Liver (tissue), 9 donors: ENCODE results near the gene TMOD2. TPM values are rescaled to one million over a fixed set of nuclear protein-coding genes. Genes with fewer than 3 reads are reported as not detected.

ENCODE experiments used
- DNase-seq: peaks from one replicate; pipeline ENCODE4 v3.0.0-alpha.2; 2017; ENCODE audit warnings: low spot score
- H3K27ac ChIP-seq, 2 donors: one replicate each; pipeline ENCODE4 v1.7.0; 2013; ENCODE audit warnings: inconsistent platforms in 2 of 2, low read length in 2 of 2, control low read depth in 1 of 2, low read depth in 1 of 2, mild to moderate bottlenecking in 1 of 2
- H3K27me3 ChIP-seq, 4 donors: one replicate each; pipeline versions ENCODE4 v1.6.1 to v1.7.0; 2013; ENCODE audit warnings: low read length in 3 of 4, inconsistent platforms in 1 of 4, mild to moderate bottlenecking in 1 of 4, moderate library complexity in 1 of 4; ENCODE audit not compliant: control insufficient read depth in 4 of 4, insufficient read depth in 4 of 4
- H3K36me3 ChIP-seq, 4 donors: one replicate each; pipeline versions ENCODE4 v1.6.1 to v1.7.0; 2013; ENCODE audit warnings: low read length in 3 of 4, mild to moderate bottlenecking in 3 of 4, low read depth in 1 of 4, moderate library complexity in 1 of 4; ENCODE audit not compliant: control insufficient read depth in 4 of 4, insufficient read depth in 3 of 4
- H3K4me1 ChIP-seq, 4 donors: one replicate each; pipeline versions ENCODE4 v1.6.1 to v1.7.0; 2013; ENCODE audit warnings: low read length in 3 of 4, mild to moderate bottlenecking in 3 of 4, moderate library complexity in 1 of 4; ENCODE audit not compliant: control insufficient read depth in 4 of 4, insufficient read depth in 4 of 4
- H3K4me3 ChIP-seq, 3 donors: one replicate each; pipeline versions ENCODE4 v1.6.1 to v1.7.0; 2013; ENCODE audit warnings: low read length in 3 of 3, control low read depth in 1 of 3, low read depth in 1 of 3, mild to moderate bottlenecking in 1 of 3
- H3K9ac ChIP-seq, 2 donors: one replicate each; pipeline ENCODE4 v1.7.0; 2013; ENCODE audit warnings: low read length in 2 of 2, mild to moderate bottlenecking in 2 of 2, moderate library complexity in 2 of 2, control low read depth in 1 of 2, low read depth in 1 of 2
- H3K9me3 ChIP-seq, 4 donors: one replicate each; pipeline versions ENCODE4 v1.6.1 to v1.7.0; 2013; ENCODE audit warnings: low read length in 3 of 4; ENCODE audit not compliant: control insufficient read depth in 4 of 4
- ATF3 ChIP-seq: IDR thresholded peaks from 2 replicates; pipeline ENCODE4 v1.6.1; 2016; ENCODE audit warnings: antibody characterized with exemption
- CTCF ChIP-seq: fragments of 150-350 bp; IDR thresholded peaks from 2 replicates; pipeline ENCODE4 v1.5.1; 2017; ENCODE audit warnings: improper control_type of control experiment, low read depth, low read length; ENCODE audit not compliant: missing input control
- EGR1 ChIP-seq, 2 donors: IDR thresholded peaks; 2 replicates each; pipeline ENCODE4 v1.6.1; 2016 to 2018; ENCODE audit warnings: antibody characterized with exemption in 2 of 2, low read depth in 2 of 2
- FOXA2 ChIP-seq: IDR thresholded peaks from 2 replicates; pipeline ENCODE4 v1.6.1; 2016; ENCODE audit warnings: antibody characterized with exemption
- HNF4A ChIP-seq, 2 donors: conservative IDR thresholded peaks; 2 replicates each; pipeline ENCODE4 v1.6.1; 2016; ENCODE audit warnings: antibody characterized with exemption in 2 of 2, mild to moderate bottlenecking in 2 of 2
- JUND ChIP-seq, 2 donors: IDR thresholded peaks; 2 replicates each; pipeline ENCODE4 v1.6.1; 2016; ENCODE audit warnings: antibody characterized with exemption in 2 of 2
- NR2F2 ChIP-seq: IDR thresholded peaks from 2 replicates; pipeline ENCODE4 v1.6.1; 2016; ENCODE audit warnings: antibody characterized with exemption
- RAD21 ChIP-seq, 2 donors: IDR thresholded peaks; 2 replicates each; pipeline ENCODE4 v1.6.1; 2016; ENCODE audit warnings: antibody characterized with exemption in 2 of 2, mild to moderate bottlenecking in 2 of 2
- RXRA ChIP-seq, 2 donors: IDR thresholded peaks; 2 replicates each; pipeline ENCODE4 v1.6.1; 2017 to 2018; ENCODE audit warnings: antibody characterized with exemption in 2 of 2, mild to moderate bottlenecking in 1 of 2
- SP1 ChIP-seq: IDR thresholded peaks from 2 replicates; pipeline ENCODE4 v1.6.1; 2018; ENCODE audit warnings: antibody characterized with exemption, mild to moderate bottlenecking
- TAF1 ChIP-seq: conservative IDR thresholded peaks from 2 replicates; pipeline ENCODE4 v1.6.1; 2016; ENCODE audit warnings: antibody characterized with exemption, mild to moderate bottlenecking
- WGBS: extraction: QIAGEN DNeasy Blood & Tissue Kit; methylation state at CpG from one replicate; pipeline ENCODE4 v1.1.7; 2013; 5-methylcytosine and 5-hydroxymethylcytosine counted together
- polyA plus RNA-seq, 2 donors: library from polyadenylated mRNA; stranded (reverse) in 1 of 2; unstranded in 1 of 2; fragments of 200-250 nt in 1 of 2; fragments of >200 nt in 1 of 2; fragmentation: Nextera tagmentation in 1 of 2; extraction: Ambion mirVana in 1 of 2; gene quantifications; one replicate each; pipeline versions ENCODE4 v1.2.1 to v1.2.3, GENCODE V29; 2013 to 2015
- total RNA-seq, 2 donors: library from RNA; depleted of rRNA; stranded (reverse); fragments of >200 nt; gene quantifications; one replicate each; pipeline ENCODE4 v1.2.3, GENCODE V29; 2014
- TF ChIP-seq, protein P1 (sequence below): IDR thresholded peaks from 2 replicates; pipeline ENCODE4 v1.6.1; 2016; ENCODE audit warnings: antibody characterized with exemption
- donor health status: healthy.
- donor health status: healthy.
- donor health status: healthy.
- donor health status: healthy.
- donor health status: healthy.

The TMOD2 gene
- total and polyA plus RNA-seq, 4 donors, result 0.46 to 2.1 (median 1.1) TPM

DNA sequence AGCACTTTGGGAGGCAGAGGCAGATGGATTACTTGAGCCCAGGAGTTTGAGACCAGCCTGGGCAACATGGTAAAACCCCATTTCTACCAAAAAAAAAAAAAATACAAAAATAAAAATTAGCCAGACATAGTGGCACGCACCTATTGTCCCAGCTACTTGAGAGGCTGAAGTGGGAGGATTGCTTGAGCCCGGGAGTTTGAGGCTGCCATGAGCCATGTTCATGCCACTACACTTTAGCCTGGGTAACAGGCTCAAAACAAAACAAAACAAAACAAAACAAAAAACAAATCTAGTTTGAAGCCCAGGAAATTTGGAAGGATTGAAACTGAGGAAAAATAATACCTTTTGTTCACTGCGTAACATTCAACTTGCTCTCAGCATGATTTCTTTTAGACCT lies 94.7 kb downstream of the TMOD2 start:
- H3K9ac ChIP-seq, result no peak overlapping the region
- H3K4me1 ChIP-seq, result peaks cover 6 to 14% (median 8%) of the 10 kb centered on the region in 4 donors
- no peak overlapping the region for H3K4me3 ChIP-seq
- H3K9me3 ChIP-seq, result no peaks in the 10 kb centered on the region
- no peak for DNase-seq
- no peaks in the 10 kb centered on the region for H3K27me3 ChIP-seq
- 93% methylated on average over 3 of the region's 3 CpGs for WGBS
- H3K36me3 ChIP-seq, result no peaks in the 10 kb centered on the region
- TF ChIP-seq NR2F2 (no peak), HNF4A (conservative IDR thresholded peaks at IDR 0.05) (no peak)
- peak overlapping the region in 1 of 2 donors; percentile 30 for H3K27ac ChIP-seq

DNA sequence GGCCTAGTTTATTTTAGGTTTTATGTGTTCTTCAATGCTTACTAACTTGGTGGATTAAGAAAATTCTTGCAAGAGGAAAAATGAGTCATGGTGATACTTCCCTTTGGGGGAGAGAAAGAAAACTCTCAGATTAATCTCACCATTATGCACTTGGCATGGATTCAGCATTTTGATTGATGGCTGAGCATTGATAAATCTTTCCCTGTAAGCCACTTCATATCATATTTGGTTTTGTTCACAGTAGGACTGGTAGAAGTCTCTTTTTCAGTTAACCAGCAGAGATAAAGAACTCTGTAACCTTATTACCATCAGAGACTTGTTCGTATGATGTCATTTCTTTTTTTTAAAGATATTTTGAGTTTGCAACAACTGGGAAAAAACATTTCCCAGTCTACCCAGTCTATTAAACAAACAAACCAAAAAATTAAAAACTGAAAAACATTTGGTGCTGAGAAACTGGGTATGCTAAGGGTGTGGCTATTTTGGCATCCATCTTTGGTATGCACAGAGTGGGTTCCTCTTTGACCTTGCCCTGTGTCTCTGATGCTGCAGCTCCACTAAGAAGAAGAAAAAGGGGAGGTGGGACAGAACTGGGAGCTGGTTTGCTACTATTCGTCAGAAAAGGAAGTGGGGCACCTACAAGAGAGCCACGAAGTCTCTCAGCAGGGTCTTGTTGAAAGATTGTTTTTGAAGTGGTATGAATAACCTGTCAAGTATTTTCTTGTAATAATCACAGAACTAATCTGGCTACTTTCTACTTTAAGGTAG lies 95.2 kb downstream of the TMOD2 start:
- Histone ChIP-seq H3K4me1 (peaks cover 6 to 14% (median 8%) of the 10 kb centered on the region in 4 donors), H3K27ac (peak overlapping the region in 1 of 2 donors; percentile 30), H3K9me3 (no peaks in the 10 kb centered on the region), H3K36me3 (no peaks in the 10 kb centered on the region), H3K9ac (no peak overlapping the region), H3K4me3 (no peak overlapping the region), H3K27me3 (no peaks in the 10 kb centered on the region)
- DNase-seq, result no peak
- 77% methylated on average over 3 of the region's 3 CpGs for WGBS
- TF ChIP-seq HNF4A (conservative IDR thresholded peaks at IDR 0.05), result no peak
- no peak for TF ChIP-seq RXRA (IDR thresholded peaks at IDR 0.05)
- TF ChIP-seq CTCF, result no peak
- TF ChIP-seq JUND (IDR thresholded peaks at IDR 0.05), result peak in 1 of 2 donors; percentile 23
- no peak for TF ChIP-seq ATF3

- Histone ChIP-seq H3K27ac (no peak overlapping the region), H3K4me1 (peaks cover 4% of the 10 kb centered on the region in 4 donors), H3K9me3 (no peaks in the 10 kb centered on the region), H3K4me3 (no peak overlapping the region), H3K27me3 (no peaks in the 10 kb centered on the region), H3K9ac (no peak overlapping the region), H3K36me3 (no peaks in the 10 kb centered on the region)
- no peak for DNase-seq
- 40% methylated on average over 3 of the region's 3 CpGs for WGBS
- TF ChIP-seq, protein P1, sequence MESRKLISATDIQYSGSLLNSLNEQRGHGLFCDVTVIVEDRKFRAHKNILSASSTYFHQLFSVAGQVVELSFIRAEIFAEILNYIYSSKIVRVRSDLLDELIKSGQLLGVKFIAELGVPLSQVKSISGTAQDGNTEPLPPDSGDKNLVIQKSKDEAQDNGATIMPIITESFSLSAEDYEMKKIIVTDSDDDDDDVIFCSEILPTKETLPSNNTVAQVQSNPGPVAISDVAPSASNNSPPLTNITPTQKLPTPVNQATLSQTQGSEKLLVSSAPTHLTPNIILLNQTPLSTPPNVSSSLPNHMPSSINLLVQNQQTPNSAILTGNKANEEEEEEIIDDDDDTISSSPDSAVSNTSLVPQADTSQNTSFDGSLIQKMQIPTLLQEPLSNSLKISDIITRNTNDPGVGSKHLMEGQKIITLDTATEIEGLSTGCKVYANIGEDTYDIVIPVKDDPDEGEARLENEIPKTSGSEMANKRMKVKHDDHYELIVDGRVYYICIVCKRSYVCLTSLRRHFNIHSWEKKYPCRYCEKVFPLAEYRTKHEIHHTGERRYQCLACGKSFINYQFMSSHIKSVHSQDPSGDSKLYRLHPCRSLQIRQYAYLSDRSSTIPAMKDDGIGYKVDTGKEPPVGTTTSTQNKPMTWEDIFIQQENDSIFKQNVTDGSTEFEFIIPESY, result no peak
- TF ChIP-seq RXRA (IDR thresholded peaks at IDR 0.05) (no peak), ATF3 (no peak), RAD21 (IDR thresholded peaks at IDR 0.05) (no peak), FOXA2 (no peak), JUND (IDR thresholded peaks at IDR 0.05) (no peak), EGR1 (IDR thresholded peaks at IDR 0.05; ENCODE audit: low read depth in 2 of 2) (no peak), TAF1 (no peak), SP1 (no peak)
These were observed 97.4 kb downstream of the TMOD2 start for GRCh38 chr15:51848811-51849210.
